Endodermal cell (in vitro differentiated cells): ENCODE results near the gene IGF2. TPM values are rescaled to one million over a fixed set of nuclear protein-coding genes. Genes with fewer than 3 reads are reported as not detected.

Experiments used
- DNase-seq: peaks from one replicate; pipeline ENCODE4 v3.0.0-alpha.2; 2017
- H3K27ac ChIP-seq: 2 replicates; pipeline ENCODE4 v1.5.1; 2013; ENCODE audit warnings: mild to moderate bottlenecking, low read depth, low read length, moderate library complexity
- H3K27me3 ChIP-seq: 2 replicates; pipeline ENCODE4 v1.6.1; 2013; ENCODE audit warnings: mild to moderate bottlenecking, low read length, moderate library complexity; ENCODE audit not compliant: insufficient read depth, control insufficient read depth, poor library complexity, severe bottlenecking
- H3K36me3 ChIP-seq: 2 replicates; pipeline ENCODE4 v1.7.0; 2013; ENCODE audit warnings: mild to moderate bottlenecking, low read length, moderate library complexity; ENCODE audit not compliant: control insufficient read depth, insufficient read depth
- H3K4me1 ChIP-seq: one replicate; pipeline ENCODE4 v1.7.0; 2013; ENCODE audit warnings: low read length; ENCODE audit not compliant: control insufficient read depth, insufficient read depth
- H3K4me3 ChIP-seq: 2 replicates; pipeline ENCODE4 v1.5.1; 2013; ENCODE audit warnings: mild to moderate bottlenecking, low read length, moderate library complexity
- H3K9ac ChIP-seq: 2 replicates; pipeline ENCODE4 v1.6.1; 2013; ENCODE audit warnings: mild to moderate bottlenecking, low read length, moderate library complexity; ENCODE audit not compliant: poor library complexity, severe bottlenecking; ENCODE audit errors: extremely low read depth
- H3K9me3 ChIP-seq: 2 replicates; pipeline ENCODE4 v1.6.1; 2013; ENCODE audit warnings: mild to moderate bottlenecking, low read length, moderate library complexity; ENCODE audit not compliant: control insufficient read depth
- H3K27ac Mint-ChIP-seq: 2 replicates; pipeline ENCODE4 v1.8.0; 2020; ENCODE audit warnings: mixed read lengths
- H3K27me3 Mint-ChIP-seq: 2 replicates; pipeline ENCODE4 v1.8.0; 2021; ENCODE audit warnings: mild to moderate bottlenecking, mixed read lengths; ENCODE audit not compliant: insufficient read depth
- H3K36me3 Mint-ChIP-seq: 2 replicates; pipeline ENCODE4 v1.8.0; 2020; ENCODE audit warnings: low read depth, mixed read lengths
- H3K4me1 Mint-ChIP-seq: 2 replicates; pipeline ENCODE4 v1.8.0; 2020; ENCODE audit warnings: mixed read lengths
- H3K4me3 Mint-ChIP-seq: 2 replicates; pipeline ENCODE4 v1.8.0; 2020; ENCODE audit warnings: mild to moderate bottlenecking, moderate library complexity, mixed read lengths
- H3K9me3 Mint-ChIP-seq: 2 replicates; pipeline ENCODE4 v1.8.0; 2020; ENCODE audit warnings: mild to moderate bottlenecking, mixed read lengths
- CTCF ChIP-seq: fragments of 200-600 bp; sonication (generic); conservative IDR thresholded peaks from 2 replicates; pipeline ENCODE4 v1.5.0; 2021; ENCODE audit warnings: antibody characterized with exemption, mild to moderate bottlenecking
- WGBS, 2 experiments: methylation state at CpG; one replicate each; pipeline versions ENCODE4 v1.1.5 to v1.1.7; 2013; ENCODE audit warnings: missing lambda C conversion rate in 2 of 2, mixed read lengths in 1 of 2; ENCODE audit not compliant: insufficient coverage in 1 of 2, insufficient read length in 1 of 2; 5-methylcytosine and 5-hydroxymethylcytosine counted together
- total RNA-seq, 2 donors: library from RNA; stranded (reverse); fragmentation: NEBNext Ultra II Directional in 1 of 2; extraction: Animal tissue kit (Norgen Biotek cat#: 25700) in 1 of 2; gene quantifications; 2 replicates in 1 of 2; 3 replicates in 1 of 2; pipeline ENCODE4 v1.2.1, GENCODE V29; 2021

IGF2 gene
- total RNA-seq, 2 donors from 2014 or later = 0.80 to 5.1 TPM

- Histone ChIP-seq H3K9ac (no peak overlapping the region), H3K27ac (no peak overlapping the region), H3K36me3 (no peaks in the 10 kb centered on the region), H3K4me3 (no peak overlapping the region), H3K27me3 (no peaks in the 10 kb centered on the region), H3K9me3 (no peaks in the 10 kb centered on the region), H3K4me1 (peaks cover 3% of the 10 kb centered on the region)
- peak; percentile 56 for DNase-seq
- Mint-ChIP-seq H3K4me1 (peaks cover 5% of the 10 kb centered on the region), H3K9me3 (peaks cover 2% of the 10 kb centered on the region), H3K4me3 (no peak overlapping the region), H3K36me3 (no peaks in the 10 kb centered on the region), H3K27me3 (peaks cover 5% of the 10 kb centered on the region), H3K27ac (no peak overlapping the region)
- TF ChIP-seq CTCF = no peak
- 79 to 82% methylated on average over 4 to 10 of the region's 10 CpGs for WGBS, 2 experiments
Measured at GRCh38 chr11:2092956-2093412, 46.2 kb downstream of the IGF2 start.

- no peaks in the 10 kb centered on the region for H3K36me3 ChIP-seq
- H3K36me3 Mint-ChIP-seq = no peaks in the 10 kb centered on the region
- H3K27ac Mint-ChIP-seq = no peak overlapping the region
- no peak overlapping the region for H3K4me3 Mint-ChIP-seq
- no peak for DNase-seq
- no peak overlapping the region for H3K4me3 ChIP-seq
- TF ChIP-seq CTCF = no peak
- no peaks in the 10 kb centered on the region for H3K27me3 ChIP-seq
- WGBS, 2 experiments = 81 to 92% methylated on average over 8 to 9 of the region's 9 CpGs
- no peaks in the 10 kb centered on the region for H3K9me3 ChIP-seq
- no peak overlapping the region for H3K27ac ChIP-seq
- H3K9me3 Mint-ChIP-seq = peaks cover 2% of the 10 kb centered on the region
- peaks cover 5% of the 10 kb centered on the region for H3K4me1 Mint-ChIP-seq
- no peak overlapping the region for H3K9ac ChIP-seq
- H3K27me3 Mint-ChIP-seq = peaks cover 5% of the 10 kb centered on the region
- peaks cover 3% of the 10 kb centered on the region for H3K4me1 ChIP-seq
Measured at GRCh38 chr11:2092464-2092910, 46.7 kb downstream of the IGF2 start.

- no peaks in the 10 kb centered on the region for H3K36me3 Mint-ChIP-seq
- 90 to 98% methylated on average over 12 to 18 of the region's 18 CpGs for WGBS, 2 experiments
- DNase-seq = peak; percentile 36
- TF ChIP-seq CTCF = no peak
- Histone ChIP-seq H3K27me3 (no peaks in the 10 kb centered on the region), H3K36me3 (no peaks in the 10 kb centered on the region), H3K27ac (no peak overlapping the region), H3K9me3 (no peaks in the 10 kb centered on the region), H3K4me3 (no peak overlapping the region), H3K4me1 (no peaks in the 10 kb centered on the region), H3K9ac (no peak overlapping the region)
- H3K4me3 Mint-ChIP-seq = no peak overlapping the region
- peaks cover 2% of the 10 kb centered on the region for H3K4me1 Mint-ChIP-seq
- peaks cover 8% of the 10 kb centered on the region for H3K27me3 Mint-ChIP-seq
- no peak overlapping the region for H3K27ac Mint-ChIP-seq
- H3K9me3 Mint-ChIP-seq = peaks cover 2% of the 10 kb centered on the region
Measured at GRCh38 chr11:2091786-2092463, 47.3 kb downstream of the IGF2 start.
